GM19240 (cell line): ENCODE data around the gene KLF6.

Source experiments
- DNase-seq: peaks from one replicate; pipeline ENCODE4 v3.0.0; 2011; ENCODE audit warnings: low spot score; ENCODE audit not compliant: insufficient read length

KLF6 gene

GRCh38 chr10:3784510-3785250 is at the start of gene KLF6:
Gene KLF6, minus strand, starts transcription at chr10:3785209. Its CDS starts 195 bp downstream, at chr10:3785014.
- no peak for DNase-seq

GRCh38 chr10:3834404-3834803 is 49.4 kb upstream of the KLF6 start:
- no peak for DNase-seq

GRCh38 chr10:3833046-3833445 is 48.0 kb upstream of the KLF6 start:
- no peak for DNase-seq

GRCh38 chr10:3832022-3832786 is 47.2 kb upstream of the KLF6 start:
- DNase-seq = no peak

GRCh38 chr10:3831608-3832007 is 46.6 kb upstream of the KLF6 start:
- no peak for DNase-seq

- DNase-seq = no peak
Measured at GRCh38 chr10:3830946-3831345, 45.9 kb upstream of the KLF6 start.

GRCh38 chr10:3829156-3830050 is 44.4 kb upstream of the KLF6 start:
- no peak for DNase-seq

GRCh38 chr10:3828404-3829155 is 43.6 kb upstream of the KLF6 start:
- DNase-seq = no peak

GRCh38 chr10:3827768-3828403 is 42.9 kb upstream of the KLF6 start:
- no peak for DNase-seq

GRCh38 chr10:3827266-3827665 is 42.3 kb upstream of the KLF6 start:
- DNase-seq = no peak

- DNase-seq = no peak
Measured at GRCh38 chr10:3825862-3826351, 40.9 kb upstream of the KLF6 start.

GRCh38 chr10:3825244-3825643 is 40.2 kb upstream of the KLF6 start:
- no peak for DNase-seq

GRCh38 chr10:3822541-3823330 is 37.7 kb upstream of the KLF6 start:
- no peak for DNase-seq

GRCh38 chr10:3820255-3820654 is 35.2 kb upstream of the KLF6 start:
- DNase-seq = no peak

GRCh38 chr10:3816995-3817394 is 32.0 kb upstream of the KLF6 start:
- no peak for DNase-seq

GRCh38 chr10:3814838-3815220 is 29.8 kb upstream of the KLF6 start:
- no peak for DNase-seq

- no peak for DNase-seq
Measured at GRCh38 chr10:3813986-3814837, 29.2 kb upstream of the KLF6 start.

GRCh38 chr10:3813267-3813666 is 28.3 kb upstream of the KLF6 start:
- no peak for DNase-seq

GRCh38 chr10:3812141-3812540 is 27.1 kb upstream of the KLF6 start:
- DNase-seq = no peak
